Left lung (tissue), 10 donors: ENCODE data around the gene RPE65. TPM values are rescaled to one million over a fixed set of nuclear protein-coding genes. Genes with fewer than 3 reads are reported as not detected.

Experiments used
- ATAC-seq: fragments of 200-7000 bp; cut with Tn5 transposase; one replicate; pipeline ENCODE4 v1.9.1; 2020; ENCODE audit warnings: moderate library complexity
- DNase-seq, 4 donors: peaks; one replicate each; pipeline ENCODE4 v3.0.0-alpha.2; 2013 to 2020
- H3K27ac ChIP-seq, 2 donors: fragments of 200-600 bp; sonication (generic) in 1 of 2; one replicate each; pipeline versions ENCODE4 v1.5.0 to v1.8.0; 2020 to 2021
- H3K27me3 ChIP-seq, 2 donors: fragments of 200-600 bp; sonication (generic) in 1 of 2; one replicate each; pipeline versions ENCODE4 v1.5.0 to v1.8.0; 2020 to 2021
- H3K36me3 ChIP-seq, 2 donors: fragments of 200-600 bp; sonication (generic) in 1 of 2; one replicate each; pipeline versions ENCODE4 v1.5.0 to v1.8.0; 2020 to 2021
- H3K4me1 ChIP-seq, 2 donors: fragments of 200-600 bp; one replicate each; pipeline ENCODE4 v1.8.0; 2021
- H3K4me3 ChIP-seq, 2 donors: fragments of 200-600 bp; sonication (generic) in 1 of 2; one replicate each; pipeline versions ENCODE4 v1.5.0 to v1.8.0; 2020 to 2021; ENCODE audit warnings: mild to moderate bottlenecking in 1 of 2
- H3K9me3 ChIP-seq, 2 donors: fragments of 200-600 bp; sonication (generic) in 1 of 2; one replicate each; pipeline versions ENCODE4 v1.5.0 to v1.8.0; 2020 to 2021
- CTCF ChIP-seq, 2 donors: fragments of 200-600 bp; sonication (generic) in 1 of 2; IDR thresholded peaks; one replicate each; pipeline versions ENCODE4 v1.5.0 to v1.8.0; 2021; ENCODE audit warnings: antibody characterized with exemption in 2 of 2
- intact Hi-C, 2 donors: fragments of 100-400 bp; cut with DNase I; formaldehyde crosslinking; loops; one replicate each; pipeline versions ENCODE4 v1.11.2 to v1.14.2; 2022
- polyA plus RNA-seq, 6 donors: library from polyadenylated mRNA; unstranded; fragments of 120-200 nt; gene quantifications; one replicate each; pipeline ENCODE4 v1.2.1, GENCODE V29; 2013; ENCODE audit not compliant: insufficient read length in 6 of 6
- total RNA-seq, 2 donors: library from RNA; stranded (reverse); fragmentation: NEBNext Ultra II Directional; extraction: Animal tissue kit (Norgen Biotek cat#: 25700); gene quantifications; one replicate each; pipeline ENCODE4 v1.2.1, GENCODE V29; 2021
- donor health status: DM: no; HTN: yes; CAD: no.
- donor health status: DM: no; HTN: no; CAD: no.

The RPE65 gene
- total and polyA plus RNA-seq, 8 donors: 0.13 to 0.38 (median 0.25) TPM; not detected in 2

DNA sequence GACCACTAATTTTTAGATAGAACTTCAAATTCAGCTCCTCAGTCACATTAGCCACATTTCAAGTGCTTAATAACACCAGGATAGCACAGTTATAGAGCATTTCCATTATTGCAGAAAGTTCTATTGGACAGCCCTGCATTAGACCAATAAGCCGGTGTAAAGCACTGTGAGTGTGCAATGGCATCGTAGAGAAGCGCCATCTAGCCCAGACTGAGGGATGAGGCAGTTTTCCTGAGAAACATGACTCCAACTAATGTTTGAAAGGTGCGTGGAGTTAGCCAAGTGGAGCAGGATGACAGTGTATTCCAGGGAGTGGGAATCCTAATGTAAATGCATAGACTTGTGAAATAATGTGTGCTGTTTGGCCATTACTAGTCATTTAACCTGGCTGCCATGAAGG lies 7.7 kb downstream of the RPE65 start:
- TF ChIP-seq CTCF (IDR thresholded peaks at IDR 0.05): no peak
- ATAC-seq: no peak
- H3K27ac ChIP-seq: no peak overlapping the region
- H3K36me3 ChIP-seq: no peaks in the 10 kb centered on the region
- no peaks in the 10 kb centered on the region for H3K27me3 ChIP-seq
- intact Hi-C loops: no loop called here
- H3K9me3 ChIP-seq: no peaks in the 10 kb centered on the region
- no peak overlapping the region for H3K4me3 ChIP-seq
- H3K4me1 ChIP-seq: no peaks in the 10 kb centered on the region
- DNase-seq: no peak

GRCh38 chr1:68438310-68438709 lies 11.4 kb downstream of the RPE65 start:
- no peak for ATAC-seq
- Histone ChIP-seq H3K4me3 (no peak overlapping the region), H3K27me3 (no peaks in the 10 kb centered on the region), H3K4me1 (no peaks in the 10 kb centered on the region), H3K36me3 (no peaks in the 10 kb centered on the region), H3K9me3 (no peaks in the 10 kb centered on the region), H3K27ac (no peak overlapping the region)
- intact Hi-C loops: no loop called here
- no peak for DNase-seq
- no peak for TF ChIP-seq CTCF (IDR thresholded peaks at IDR 0.05)

DNA sequence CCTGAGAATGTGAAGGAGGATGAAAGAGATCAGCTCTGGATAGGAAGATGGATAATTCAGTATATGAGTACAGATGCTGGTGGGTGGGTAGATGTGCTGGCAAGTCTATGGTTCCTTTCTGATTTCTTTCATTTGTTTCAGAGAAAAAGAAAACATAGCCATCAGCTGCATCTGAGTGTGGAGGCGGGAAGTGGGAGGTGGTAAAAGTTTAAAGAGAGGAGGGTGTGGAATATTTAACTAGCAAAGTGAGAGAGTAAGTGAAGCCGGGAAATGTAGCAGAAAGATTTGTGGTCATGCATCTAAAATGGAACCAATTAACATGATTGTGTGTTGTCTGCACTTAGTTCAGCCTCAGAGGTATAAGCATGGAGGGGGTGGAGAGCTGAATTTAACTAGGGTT lies 16.4 kb downstream of the RPE65 start:
- Histone ChIP-seq H3K4me1 (no peaks in the 10 kb centered on the region), H3K4me3 (no peak overlapping the region), H3K27ac (no peak overlapping the region), H3K9me3 (no peaks in the 10 kb centered on the region), H3K36me3 (no peaks in the 10 kb centered on the region), H3K27me3 (no peaks in the 10 kb centered on the region)
- no peak for DNase-seq
- no peak for TF ChIP-seq CTCF (IDR thresholded peaks at IDR 0.05)
- intact Hi-C loops: no loop called here
- no peak for ATAC-seq

GRCh38 chr1:68431076-68431475 lies 18.7 kb downstream of the RPE65 start:
- H3K27ac ChIP-seq: no peak overlapping the region
- DNase-seq (no peak), ATAC-seq (no peak)
- intact Hi-C loops: no loop called here
- no peaks in the 10 kb centered on the region for H3K27me3 ChIP-seq
- H3K4me1 ChIP-seq: no peaks in the 10 kb centered on the region
- no peak for TF ChIP-seq CTCF (IDR thresholded peaks at IDR 0.05)
- H3K9me3 ChIP-seq: no peaks in the 10 kb centered on the region
- no peaks in the 10 kb centered on the region for H3K36me3 ChIP-seq
- no peak overlapping the region for H3K4me3 ChIP-seq

DNA sequence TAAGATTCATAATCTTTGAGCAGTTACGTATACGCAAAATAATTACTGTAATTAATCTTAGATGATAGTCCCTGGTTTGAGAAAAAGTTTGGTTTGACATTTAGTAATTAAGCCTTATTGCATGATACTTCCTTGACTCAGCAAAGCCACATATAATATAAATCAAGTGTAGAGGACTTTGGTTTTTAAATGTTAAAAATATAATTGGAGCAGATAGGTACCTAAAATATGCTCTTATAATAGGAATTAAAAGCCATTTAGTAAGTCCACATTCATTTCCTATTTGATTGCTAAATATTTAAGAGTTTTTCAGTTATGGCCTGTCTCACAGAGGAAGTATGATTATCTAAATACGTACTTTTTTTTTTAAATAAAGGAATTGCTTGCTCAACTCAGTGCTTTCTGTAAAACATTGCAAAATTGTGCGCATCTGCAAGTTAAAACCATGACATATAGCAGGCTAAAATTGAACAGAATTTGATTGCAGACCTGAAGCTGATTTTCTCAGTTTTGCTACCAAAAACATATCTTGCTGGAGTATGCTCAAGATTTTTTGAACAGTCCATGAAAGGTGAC lies 20.4 kb downstream of the RPE65 start:
- Histone ChIP-seq H3K4me3 (no peak overlapping the region), H3K27me3 (no peaks in the 10 kb centered on the region), H3K27ac (no peak overlapping the region), H3K9me3 (no peaks in the 10 kb centered on the region), H3K4me1 (no peaks in the 10 kb centered on the region), H3K36me3 (no peaks in the 10 kb centered on the region)
- no peak for TF ChIP-seq CTCF (IDR thresholded peaks at IDR 0.05)
- no peak for ATAC-seq
- DNase-seq: no peak
- intact Hi-C loops: no loop called here
